Loucy (cell line): ENCODE results near the gene DMRTC2.

Source experiments
- H2AFZ ChIP-seq: fragments of 200-600 bp; sonication (generic); 2 replicates; pipeline ENCODE4 v1.6.0; 2016; ENCODE audit warnings: antibody characterized with exemption, mild to moderate bottlenecking, low read length, moderate library complexity
- H3F3A ChIP-seq: fragments of 200-600 bp; 2 replicates; pipeline ENCODE4 v1.6.0; 2016; ENCODE audit warnings: antibody characterized with exemption, low read depth, mild to moderate bottlenecking
- H3K27me3 ChIP-seq: fragments of 200-600 bp; sonication (generic); 2 replicates; pipeline ENCODE4 v1.6.1; 2014; ENCODE audit warnings: low read length, mild to moderate bottlenecking; ENCODE audit not compliant: insufficient read depth, poor library complexity, severe bottlenecking
- H3K36me3 ChIP-seq: fragments of 200-600 bp; sonication (generic); 2 replicates; pipeline ENCODE4 v1.6.1; 2016; ENCODE audit warnings: low read length; ENCODE audit not compliant: insufficient read depth
- H3K4me1 ChIP-seq: fragments of 200-600 bp; sonication (generic); 2 replicates; pipeline ENCODE4 v1.5.1; 2014; ENCODE audit warnings: low read length, mild to moderate bottlenecking; ENCODE audit not compliant: insufficient read depth, poor library complexity, severe bottlenecking
- H3K4me2 ChIP-seq: fragments of 200-600 bp; sonication (generic); 2 replicates; pipeline ENCODE4 v1.6.0; 2014; ENCODE audit warnings: antibody characterized with exemption, low read length, low read depth, mild to moderate bottlenecking; ENCODE audit not compliant: poor library complexity, severe bottlenecking
- H3K4me3 ChIP-seq: fragments of 200-600 bp; sonication (generic); 2 replicates; pipeline ENCODE4 v1.5.1; 2014; ENCODE audit warnings: low read length, mild to moderate bottlenecking, mixed read lengths; ENCODE audit not compliant: poor library complexity, severe bottlenecking
- H3K79me2 ChIP-seq: fragments of 200-600 bp; sonication (generic); 2 replicates; pipeline ENCODE4 v1.6.1; 2014; ENCODE audit warnings: low read length; ENCODE audit not compliant: insufficient read depth
- H3K9ac ChIP-seq: fragments of 200-600 bp; sonication (generic); 2 replicates; pipeline ENCODE4 v1.6.0; 2014; ENCODE audit warnings: mild to moderate bottlenecking, low read depth, low read length, moderate library complexity; ENCODE audit not compliant: poor library complexity, severe bottlenecking
- H3K9me2 ChIP-seq: fragments of 200-600 bp; sonication (generic); replicated peaks from 2 replicates; pipeline ENCODE4 v1.6.1; 2016; ENCODE audit warnings: low read depth, low read length, mixed read lengths
- H3K9me3 ChIP-seq: fragments of 200-600 bp; sonication (generic); 2 replicates; pipeline ENCODE4 v1.6.1; 2014; ENCODE audit warnings: mild to moderate bottlenecking, antibody characterized with exemption, low read length, low read depth; ENCODE audit not compliant: insufficient read depth
- H4K20me1 ChIP-seq: fragments of 200-600 bp; sonication (generic); 2 replicates; pipeline ENCODE4 v1.6.0; 2014; ENCODE audit warnings: antibody characterized with exemption, low read length, mild to moderate bottlenecking; ENCODE audit not compliant: insufficient read depth, poor library complexity, severe bottlenecking
- CTCF ChIP-seq: fragments of 200-600 bp; sonication (generic); conservative IDR thresholded peaks from 2 replicates; pipeline ENCODE4 v1.5.1; 2014; ENCODE audit warnings: mild to moderate bottlenecking, antibody characterized with exemption, low read length
- EZH2phosphoT487 ChIP-seq: fragments of 200-600 bp; IDR thresholded peaks from 2 replicates; pipeline ENCODE4 v1.6.1; 2018; ENCODE audit warnings: antibody characterized with exemption, mild to moderate bottlenecking, moderate library complexity, borderline replicate concordance

Gene DMRTC2

GRCh38 chr19:41860419-41861115 lies 15.7 kb downstream of the DMRTC2 start:
- H3K4me1 ChIP-seq: peaks cover 44% of the 10 kb centered on the region
- peaks cover 52% of the 10 kb centered on the region for H4K20me1 ChIP-seq
- H3K4me3 ChIP-seq: peak overlapping the region; percentile 93
- peaks cover 40% of the 10 kb centered on the region for H3K36me3 ChIP-seq
- H3K9ac ChIP-seq: peak overlapping the region; percentile 100
- no peaks in the 10 kb centered on the region for H3K9me2 ChIP-seq
- H3K27me3 ChIP-seq: peaks cover 5% of the 10 kb centered on the region
- no peak for TF ChIP-seq CTCF
- TF ChIP-seq EZH2phosphoT487: no peak
- H2AFZ ChIP-seq: no peak overlapping the region
- peaks cover 55% of the 10 kb centered on the region for H3K79me2 ChIP-seq
- no peaks in the 10 kb centered on the region for H3F3A ChIP-seq
- H3K4me2 ChIP-seq: peak overlapping the region; percentile 92
- H3K9me3 ChIP-seq: no peaks in the 10 kb centered on the region

GRCh38 chr19:41861116-41861768 lies 16.4 kb downstream of the DMRTC2 start:
- peaks cover 47% of the 10 kb centered on the region for H3K4me1 ChIP-seq
- H3K27me3 ChIP-seq: peaks cover 5% of the 10 kb centered on the region
- H3K36me3 ChIP-seq: peaks cover 41% of the 10 kb centered on the region

GRCh38 chr19:41861846-41862245 lies 17.0 kb downstream of the DMRTC2 start:
- H3K9ac ChIP-seq: peak overlapping the region; percentile 100
- peaks cover 44% of the 10 kb centered on the region for H3K36me3 ChIP-seq
- TF ChIP-seq CTCF (no peak), EZH2phosphoT487 (no peak)
- no peak overlapping the region for H2AFZ ChIP-seq
- H4K20me1 ChIP-seq: peaks cover 61% of the 10 kb centered on the region
- no peaks in the 10 kb centered on the region for H3K9me2 ChIP-seq
- H3K4me3 ChIP-seq: peak overlapping the region; percentile 93
- peaks cover 66% of the 10 kb centered on the region for H3K79me2 ChIP-seq
- peak overlapping the region; percentile 92 for H3K4me2 ChIP-seq
- H3K4me1 ChIP-seq: peaks cover 50% of the 10 kb centered on the region
- H3K9me3 ChIP-seq: no peaks in the 10 kb centered on the region
- no peaks in the 10 kb centered on the region for H3F3A ChIP-seq
- peaks cover 5% of the 10 kb centered on the region for H3K27me3 ChIP-seq

More at GRCh38 chr19:41861116-41861768, 16.4 kb downstream of the DMRTC2 start:
- H3K79me2 ChIP-seq: peaks cover 60% of the 10 kb centered on the region
- H3K4me3 ChIP-seq: peak overlapping the region; percentile 93
- H3K9me3 ChIP-seq: no peaks in the 10 kb centered on the region
- H3F3A ChIP-seq: no peaks in the 10 kb centered on the region
- peak overlapping the region; percentile 100 for H3K9ac ChIP-seq
- H3K9me2 ChIP-seq: no peaks in the 10 kb centered on the region
- H3K4me2 ChIP-seq: peak overlapping the region; percentile 92
- peaks cover 55% of the 10 kb centered on the region for H4K20me1 ChIP-seq
- TF ChIP-seq EZH2phosphoT487 (no peak), CTCF (no peak)
- no peak overlapping the region for H2AFZ ChIP-seq
